Activated CD4-positive, alpha-beta T cell treated with anti-CD3 and anti-CD28 coated beads, Interleukin-2, amount 50 U/mL, for 4 hours (primary cell): ENCODE results near the gene BRD7.
"Not testable (repeated sequence)": the region's sequence is repeated elsewhere in the genome, so short reads cannot be mapped to it uniquely, and the experiment has no call there.

ENCODE experiments used
- DNase-seq, 2 experiments: peaks; one replicate each; pipeline ENCODE4 v3.0.0-alpha.2; 2020

Gene BRD7

GRCh38 chr16:50354629-50355456 is 13.9 kb downstream of the BRD7 start:
- no peak for DNase-seq

GRCh38 chr16:50354082-50354481 is 14.7 kb downstream of the BRD7 start:
- no peak for DNase-seq

GRCh38 chr16:50351952-50352351 is 16.8 kb downstream of the BRD7 start:
- no peak for DNase-seq

GRCh38 chr16:50351116-50351515 is 17.7 kb downstream of the BRD7 start:
- no peak for DNase-seq

GRCh38 chr16:50345210-50345609 is 23.6 kb downstream of the BRD7 start:
- not testable (repeated sequence) for DNase-seq

GRCh38 chr16:50343566-50343965 is 25.2 kb downstream of the BRD7 start:
- DNase-seq = not testable (repeated sequence)

GRCh38 chr16:50340578-50340977 is 28.2 kb downstream of the BRD7 start:
- no peak for DNase-seq

- no peak for DNase-seq
These were observed 30.2 kb downstream of the BRD7 start for GRCh38 chr16:50338371-50339231.

- no peak for DNase-seq
These were observed 31.9 kb downstream of the BRD7 start for GRCh38 chr16:50336884-50337283.

GRCh38 chr16:50335196-50335958 is 33.4 kb downstream of the BRD7 start:
- DNase-seq = no peak

- no peak for DNase-seq
These were observed 34.4 kb downstream of the BRD7 start for GRCh38 chr16:50334106-50334975.

GRCh38 chr16:50332599-50332998 is 36.2 kb downstream of the BRD7 start:
- no peak for DNase-seq

- DNase-seq = no peak
These were observed 37.2 kb downstream of the BRD7 start for GRCh38 chr16:50331570-50331969.

GRCh38 chr16:50329446-50330189 is 39.2 kb downstream of the BRD7 start:
- DNase-seq = no peak

- peak; percentile 50 to 55 for DNase-seq
These were observed 41.8 kb downstream of the BRD7 start for GRCh38 chr16:50326835-50327465.

GRCh38 chr16:50326264-50326663 is 42.5 kb downstream of the BRD7 start:
- no peak for DNase-seq

- DNase-seq = no peak
These were observed 44.4 kb downstream of the BRD7 start for GRCh38 chr16:50324345-50324744.

GRCh38 chr16:50323335-50324011 is 45.3 kb downstream of the BRD7 start:
- DNase-seq = no peak

- DNase-seq = no peak
These were observed 46.5 kb downstream of the BRD7 start for GRCh38 chr16:50322333-50322732.

- DNase-seq = no peak
These were observed 48.5 kb downstream of the BRD7 start for GRCh38 chr16:50320310-50320709.
